NCI-H2196 treated with DMSO at 0.1 percent for 48 hours (cell line): ENCODE results near the gene SUPT3H.
"Not testable (repeated sequence)": the region's sequence is repeated elsewhere in the genome, so short reads cannot be mapped to it uniquely, and the experiment has no call there.

ENCODE experiments used
- DNase-seq: peaks from one replicate; lab custom pipeline; 2025; ENCODE audit not compliant: unreplicated experiment; lab: John Stamatoyannopoulos, UW

Gene SUPT3H

GRCh38 chr6:45185403-45186251 is 192.1 kb downstream of the SUPT3H start:
- DNase-seq, result no peak

- DNase-seq, result no peak
These were observed 192.8 kb downstream of the SUPT3H start for GRCh38 chr6:45184937-45185336.

- no peak for DNase-seq
These were observed 193.7 kb downstream of the SUPT3H start for GRCh38 chr6:45184040-45184439.

GRCh38 chr6:45176373-45176772 is 201.4 kb downstream of the SUPT3H start:
- DNase-seq, result not testable (repeated sequence)

- no peak for DNase-seq
These were observed 202.5 kb downstream of the SUPT3H start for GRCh38 chr6:45175272-45175671.

- DNase-seq, result no peak
These were observed 203.7 kb downstream of the SUPT3H start for GRCh38 chr6:45174045-45174444.

GRCh38 chr6:45171380-45171779 is 206.4 kb downstream of the SUPT3H start:
- no peak for DNase-seq

- no peak for DNase-seq
These were observed 207.4 kb downstream of the SUPT3H start for GRCh38 chr6:45170309-45170708.

- no peak for DNase-seq
These were observed 207.9 kb downstream of the SUPT3H start for GRCh38 chr6:45169815-45170214.

GRCh38 chr6:45163952-45164766 is 213.6 kb downstream of the SUPT3H start:
- no peak for DNase-seq

GRCh38 chr6:45160305-45160704 is 217.4 kb downstream of the SUPT3H start:
- no peak for DNase-seq

GRCh38 chr6:45156075-45156474 is 221.7 kb downstream of the SUPT3H start:
- no peak for DNase-seq

GRCh38 chr6:45155341-45155894 is 222.3 kb downstream of the SUPT3H start:
- no peak for DNase-seq

GRCh38 chr6:45154679-45155078 is 223.1 kb downstream of the SUPT3H start:
- no peak for DNase-seq

GRCh38 chr6:45148711-45149341 is 228.9 kb downstream of the SUPT3H start:
- no peak for DNase-seq

GRCh38 chr6:45148278-45148677 is 229.5 kb downstream of the SUPT3H start:
- no peak for DNase-seq

- DNase-seq, result not testable (repeated sequence)
These were observed 232.1 kb downstream of the SUPT3H start for GRCh38 chr6:45145658-45146057.

- no peak for DNase-seq
These were observed 239.0 kb downstream of the SUPT3H start for GRCh38 chr6:45138765-45139164.

GRCh38 chr6:45136495-45136894 is 241.2 kb downstream of the SUPT3H start:
- no peak for DNase-seq

- DNase-seq, result no peak
These were observed 245.0 kb downstream of the SUPT3H start for GRCh38 chr6:45132658-45133294.

GRCh38 chr6:45132059-45132458 is 245.7 kb downstream of the SUPT3H start:
- no peak for DNase-seq
